GM18858 (cell line): ENCODE measurements around the gene FNDC3B.
A peak's percentile ranks its signal among the peaks of the same experiment; 100 is the strongest.
"Not testable (repeated sequence)": the region's sequence is repeated elsewhere in the genome, so short reads cannot be mapped to it uniquely, and the experiment has no call there.

Experiments used
- ATAC-seq: cut with Tn5 transposase; IDR thresholded peaks from one replicate; pipeline ENCODE4 v1.9.1; 2021; ENCODE audit not compliant: unreplicated experiment

Gene FNDC3B

GRCh38 chr3:172255321-172255720 lies 215.9 kb downstream of the FNDC3B start:
- ATAC-seq, result not testable (repeated sequence)

DNA sequence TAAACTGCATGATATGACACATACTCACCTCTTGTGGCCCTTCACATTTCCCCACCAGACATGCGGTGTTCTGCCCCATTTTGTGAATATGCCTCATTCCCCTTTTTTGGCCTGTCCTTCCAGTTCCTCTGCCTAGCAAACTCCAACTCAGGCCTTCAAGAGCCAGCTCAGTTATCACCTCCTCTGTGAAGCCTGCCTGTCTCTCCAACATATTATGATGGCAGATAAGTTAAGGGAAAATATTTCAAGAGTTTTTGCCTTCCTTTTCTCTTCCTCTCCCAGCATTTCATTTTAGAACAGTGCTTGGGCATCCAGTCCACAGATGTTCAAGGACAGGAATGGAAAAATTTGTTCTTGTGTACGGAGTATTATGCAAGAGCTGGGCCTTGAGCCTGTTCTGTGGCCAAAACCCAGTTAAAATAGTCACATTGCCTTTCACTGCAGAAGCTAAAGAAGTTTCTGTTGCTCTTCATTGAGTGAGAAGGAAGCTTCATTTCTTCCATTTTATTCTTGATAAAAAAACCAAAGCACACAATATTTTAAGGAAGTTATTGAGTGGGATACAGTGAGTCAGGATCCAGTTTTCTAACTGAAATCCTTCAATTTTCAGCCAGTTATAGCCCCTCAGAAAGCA lies 216.8 kb downstream of the FNDC3B start:
- ATAC-seq, result no peak

- no peak for ATAC-seq
These were observed 218.4 kb downstream of the FNDC3B start for GRCh38 chr3:172257648-172258400.

DNA sequence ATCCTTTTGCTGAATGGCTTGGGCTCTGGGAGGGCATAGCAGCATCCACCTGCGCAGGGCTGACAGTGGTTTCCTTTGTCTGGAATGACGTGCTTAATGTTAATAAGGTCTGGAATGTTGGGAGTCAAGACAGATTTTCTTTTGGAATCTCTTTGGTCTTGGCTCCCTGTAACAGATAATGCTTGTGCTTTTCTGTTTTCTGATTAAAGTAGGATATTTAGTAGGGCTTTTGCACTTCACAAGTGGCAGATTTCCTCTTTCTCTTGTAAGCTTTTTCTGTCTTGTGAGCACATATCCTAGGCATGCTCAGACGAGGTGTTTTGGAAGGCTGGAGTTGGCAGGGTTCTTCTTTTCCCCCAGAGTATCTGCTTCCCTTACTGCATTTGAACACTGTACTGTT lies 219.2 kb downstream of the FNDC3B start:
- no peak for ATAC-seq

- no peak for ATAC-seq
These were observed 219.7 kb downstream of the FNDC3B start for GRCh38 chr3:172259111-172259541.

DNA sequence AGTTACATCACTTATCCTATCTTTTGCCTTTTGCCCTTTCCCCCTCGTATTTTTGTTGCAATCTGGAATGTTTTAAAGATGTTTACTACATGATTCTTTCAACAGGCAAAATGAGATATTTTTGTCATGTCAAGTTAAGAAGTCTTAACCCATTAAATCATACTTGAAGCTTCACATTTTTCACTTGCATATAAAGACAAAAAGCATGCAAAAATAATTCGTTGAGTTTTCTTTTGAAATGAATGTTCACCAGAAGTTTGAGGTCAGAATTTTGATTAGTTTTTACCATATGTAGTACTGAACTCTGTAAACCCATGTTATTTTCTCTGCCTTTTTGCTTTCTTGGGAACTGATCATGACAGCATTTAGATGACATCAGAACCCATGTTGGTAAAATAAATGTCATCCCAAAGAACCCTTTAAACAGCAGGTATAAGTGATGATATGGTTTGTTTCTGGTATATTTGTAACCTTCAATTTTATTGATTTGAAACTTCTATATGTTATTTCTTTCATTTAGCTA lies 220.4 kb downstream of the FNDC3B start:
- ATAC-seq, result no peak

DNA sequence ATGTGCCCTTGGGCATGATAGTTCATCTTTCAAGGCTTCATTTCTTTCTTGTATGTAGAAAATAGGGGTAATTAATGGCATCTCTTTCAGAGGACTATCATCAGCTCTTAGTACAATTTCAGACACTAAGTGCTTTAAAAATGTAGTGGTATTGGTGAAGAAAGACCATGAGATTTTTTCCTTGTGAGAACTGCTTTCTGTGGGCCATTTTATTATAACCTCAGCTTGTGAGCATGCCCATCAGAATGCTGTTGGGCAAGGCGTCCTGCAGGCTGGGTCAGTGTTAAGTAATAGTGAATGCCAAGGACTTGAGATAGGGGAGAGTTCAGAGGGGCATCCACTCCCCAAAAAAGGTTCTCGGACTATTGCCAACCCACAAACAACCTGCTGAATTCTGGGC lies 221.0 kb downstream of the FNDC3B start:
- no peak for ATAC-seq

DNA sequence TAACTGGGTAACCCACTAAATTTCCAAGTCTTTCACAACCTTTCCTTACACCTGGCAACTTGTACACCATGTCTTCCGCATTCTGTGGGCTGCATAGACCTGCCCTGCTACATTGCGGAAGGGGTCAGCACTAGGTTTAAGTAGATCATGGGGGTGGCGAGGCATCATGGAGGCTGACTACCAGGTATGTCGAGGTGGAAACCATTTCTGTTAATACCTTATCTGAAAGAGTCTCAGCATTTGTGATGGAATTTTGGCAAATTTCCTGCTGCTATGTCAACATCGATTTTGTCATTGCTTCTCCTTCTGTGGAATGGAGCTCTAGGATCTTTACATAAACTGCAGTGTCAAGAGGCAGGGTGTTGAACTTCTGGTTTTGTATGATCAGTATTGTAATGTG lies 221.7 kb downstream of the FNDC3B start:
- no peak for ATAC-seq

- ATAC-seq, result no peak
These were observed 223.7 kb downstream of the FNDC3B start for GRCh38 chr3:172262991-172263608.

DNA sequence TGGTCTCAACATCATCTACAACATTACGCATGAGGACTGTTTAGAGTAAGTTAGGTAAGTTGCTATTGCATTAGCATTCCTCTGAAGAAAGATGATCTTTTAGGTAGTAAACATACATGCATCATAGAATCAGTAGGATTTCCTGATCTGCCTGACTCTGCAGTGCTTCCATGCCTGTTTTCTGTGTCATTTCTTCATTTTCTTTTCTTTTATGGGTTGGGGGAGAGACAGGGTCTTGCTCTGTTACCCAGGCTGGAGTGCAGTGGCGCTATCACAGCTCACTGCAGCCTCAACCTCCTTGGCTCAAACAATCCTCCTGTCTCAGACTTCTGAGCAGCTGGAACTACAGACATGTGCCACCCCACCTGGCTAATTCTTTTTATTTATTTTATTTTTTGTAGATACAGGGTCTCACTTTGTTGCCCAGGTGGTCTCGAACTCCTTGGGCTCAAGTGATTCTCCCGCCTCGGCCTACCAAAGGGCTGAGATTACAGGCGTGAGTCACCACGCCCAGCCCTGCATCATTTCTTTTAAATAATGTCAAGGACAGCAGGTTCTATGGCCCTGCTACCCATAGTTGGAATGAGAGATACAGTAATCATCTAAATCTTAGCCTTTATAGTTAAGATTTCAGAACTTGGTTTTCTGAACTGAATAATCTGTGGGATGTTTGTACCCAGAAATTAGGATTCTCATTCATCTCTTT lies 224.6 kb downstream of the FNDC3B start:
- no peak for ATAC-seq

- no peak for ATAC-seq
These were observed 226.7 kb downstream of the FNDC3B start for GRCh38 chr3:172266103-172266502.

DNA sequence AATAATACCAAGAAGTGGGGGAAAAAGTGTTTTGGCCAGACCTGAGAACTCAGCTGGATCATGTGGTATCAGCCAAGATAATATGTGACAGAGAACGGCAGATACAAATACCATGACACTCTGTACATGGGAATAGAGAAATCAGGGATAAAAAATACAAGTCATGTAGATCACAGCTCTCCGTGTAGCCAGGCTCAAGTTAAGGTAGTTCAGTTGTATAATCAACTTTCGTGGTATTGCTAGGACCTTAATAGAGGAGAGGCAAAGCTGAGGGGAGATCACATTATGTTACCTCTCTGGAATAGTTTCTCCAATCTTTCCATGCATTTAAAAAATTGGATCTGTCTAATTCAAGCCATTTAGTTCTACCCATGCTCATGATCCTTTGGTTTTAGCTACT lies 229.0 kb downstream of the FNDC3B start:
- ATAC-seq, result no peak

GRCh38 chr3:172268868-172269267 lies 229.5 kb downstream of the FNDC3B start:
- no peak for ATAC-seq

DNA sequence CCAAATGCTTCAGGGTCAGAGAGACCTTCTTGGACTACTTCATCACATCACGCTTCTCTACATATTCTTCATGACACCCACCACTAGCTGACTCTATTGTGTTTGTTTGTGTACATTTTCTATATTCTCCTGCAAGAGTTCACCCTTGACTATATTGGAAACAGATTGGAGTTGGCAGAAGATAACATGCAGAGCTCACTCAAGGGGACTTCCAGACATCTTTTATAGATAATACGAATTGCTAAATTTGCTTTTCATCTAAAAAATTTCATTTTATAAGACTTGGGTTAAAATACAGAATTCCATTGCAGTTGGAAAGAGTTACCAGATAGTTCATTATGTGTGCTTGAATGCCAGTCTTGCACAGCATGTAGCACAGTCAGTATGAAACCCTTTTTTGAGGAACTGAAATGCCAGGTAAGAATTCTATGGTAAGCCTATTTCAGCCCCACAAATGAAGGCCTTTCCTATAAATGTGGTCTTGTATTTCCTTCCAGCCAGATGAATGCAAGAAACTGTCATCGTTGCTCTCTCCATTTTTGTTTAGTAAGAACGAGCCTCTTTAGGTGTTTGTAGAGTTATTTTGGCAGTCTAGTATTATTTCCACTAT lies 231.3 kb downstream of the FNDC3B start:
- peak; percentile 99 for ATAC-seq

DNA sequence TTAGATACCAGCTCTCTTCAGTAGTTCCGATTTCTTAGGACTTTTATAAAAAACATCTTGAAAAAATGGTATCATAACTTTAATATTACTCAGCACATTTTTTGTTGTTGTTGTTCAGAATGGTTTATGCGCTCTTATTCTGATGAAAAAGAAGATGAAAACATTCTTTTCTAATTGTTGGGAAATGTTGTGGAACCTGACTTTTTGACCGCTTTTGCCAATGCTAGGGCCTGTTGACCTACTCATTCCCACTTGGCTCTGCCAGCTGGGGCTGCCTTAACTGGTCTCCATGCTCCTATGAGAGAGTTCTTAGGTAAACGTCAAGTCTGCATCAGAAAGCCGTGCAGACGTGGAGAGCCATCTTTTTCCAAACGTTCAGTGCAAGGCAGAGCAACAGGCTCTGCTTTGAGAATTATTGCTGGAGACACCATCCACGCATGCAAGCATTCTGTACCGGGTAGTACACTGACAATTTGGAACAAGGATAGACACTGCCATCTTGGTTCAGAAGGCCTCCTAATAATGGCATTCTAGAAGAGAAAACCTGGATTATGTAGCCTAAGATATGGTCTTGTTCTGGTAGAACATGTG lies 232.1 kb downstream of the FNDC3B start:
- ATAC-seq, result no peak

GRCh38 chr3:172272698-172273097 lies 233.3 kb downstream of the FNDC3B start:
- no peak for ATAC-seq

GRCh38 chr3:172273378-172273777 lies 234.0 kb downstream of the FNDC3B start:
- ATAC-seq, result no peak

DNA sequence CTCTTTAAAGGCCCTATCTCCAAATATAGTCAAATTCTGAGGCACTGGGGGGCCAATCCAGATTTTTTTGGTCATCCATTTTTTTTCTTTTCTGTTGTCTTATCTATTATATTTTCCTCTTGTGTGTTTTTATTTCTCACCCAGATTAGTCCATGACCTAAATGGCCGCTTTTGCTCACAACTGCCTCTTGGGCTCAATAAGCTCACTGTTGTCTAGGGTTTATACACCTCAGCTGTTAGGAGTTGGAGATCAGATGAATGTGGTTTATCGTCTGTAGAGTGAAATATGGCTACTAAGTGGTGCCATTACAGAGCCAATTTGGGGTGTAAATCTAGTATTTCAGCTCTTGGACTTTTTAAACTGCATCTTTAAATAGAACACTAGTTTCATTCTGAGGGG lies 235.5 kb downstream of the FNDC3B start:
- ATAC-seq, result no peak

DNA sequence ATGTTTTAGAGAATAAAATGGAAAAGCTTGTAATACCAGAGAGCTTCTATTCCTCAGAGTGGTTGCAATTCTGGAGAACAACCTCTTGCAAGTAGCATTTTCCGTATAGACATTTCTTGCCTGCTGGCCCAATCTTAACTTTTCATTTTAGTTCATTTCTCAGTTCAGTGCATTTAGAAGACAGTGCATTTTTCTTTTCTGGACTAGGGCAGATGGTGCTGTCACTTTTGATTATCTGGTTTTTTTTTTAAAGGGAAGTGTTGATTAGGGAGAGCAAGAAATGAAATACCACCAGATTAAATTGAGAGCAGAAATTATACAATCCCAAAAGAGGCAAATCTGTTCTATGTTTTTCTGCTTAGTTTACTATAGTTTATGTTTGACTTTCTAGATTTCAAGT lies 236.2 kb downstream of the FNDC3B start:
- no peak for ATAC-seq

DNA sequence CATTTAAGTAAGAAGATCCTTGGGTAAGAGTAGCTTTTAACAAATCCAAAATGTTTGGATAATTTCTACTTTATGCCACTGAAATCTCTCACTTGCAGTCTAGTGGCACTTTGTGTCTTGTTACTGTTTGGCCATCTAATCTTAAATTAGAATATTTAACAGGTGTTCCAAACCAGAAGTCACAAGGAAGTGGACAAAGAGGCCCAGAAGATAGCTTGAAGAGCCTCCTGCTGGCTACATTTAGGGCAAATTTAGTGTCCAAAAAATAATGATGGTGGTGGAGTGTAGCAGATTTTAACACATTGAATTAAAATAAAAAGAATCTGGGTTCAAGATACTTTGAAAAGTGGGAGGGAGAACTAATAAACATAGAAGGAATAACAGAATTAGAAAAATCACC lies 236.7 kb downstream of the FNDC3B start:
- ATAC-seq, result no peak
